ENCODE measurements around the gene DTNBP1. TPM values are rescaled to one million over a fixed set of nuclear protein-coding genes. Genes with fewer than 3 reads are reported as not detected.

Gene DTNBP1
- total RNA-seq, 2 experiments from 2014 or later, result 9.8 to 28.0 TPM

DNA sequence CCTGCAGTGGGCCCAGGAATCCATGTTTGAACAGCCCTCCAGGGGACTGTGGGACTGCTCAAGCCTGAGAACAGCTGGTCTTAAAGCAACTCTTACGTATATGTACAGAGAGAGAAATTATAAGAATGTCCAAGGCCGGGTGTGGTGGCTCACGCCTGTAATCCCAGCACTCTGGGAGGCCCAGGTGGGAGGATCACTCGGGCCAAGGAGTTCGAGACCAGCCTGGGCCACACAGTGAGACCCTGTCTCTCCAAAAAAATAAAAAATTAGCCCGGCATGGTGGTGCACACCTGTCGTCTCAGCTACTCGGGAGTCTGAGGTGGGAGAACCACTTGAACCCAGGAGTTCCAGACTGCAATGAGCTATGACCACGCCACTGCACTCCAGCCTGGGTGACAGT is 134.0 kb downstream of the DTNBP1 start:
- Histone ChIP-seq H3K4me3 (ENCODE audit: low read depth, low read length, poor library complexity, severe bottlenecking) (no peak overlapping the region), H3K9me2 (ENCODE audit: insufficient read depth, low read length) (no peaks in the 10 kb centered on the region), H3K27ac (ENCODE audit: low read depth, low read length, poor library complexity, severe bottlenecking) (no peak overlapping the region), H3K4me2 (ENCODE audit: low read length) (no peak overlapping the region), H3K9me3 (ENCODE audit: low read length) (no peaks in the 10 kb centered on the region), H4K20me1 (ENCODE audit: insufficient read depth, low read length) (no peaks in the 10 kb centered on the region), H3K79me2 (ENCODE audit: insufficient read depth, low read depth, low read length) (no peaks in the 10 kb centered on the region), H3K36me3 (ENCODE audit: insufficient read depth, low read length) (peaks cover 11% of the 10 kb centered on the region; the same call in 1 of the 2 replicates), H2AFZ (ENCODE audit: low read length) (no peak overlapping the region), H3K4me1 (ENCODE audit: insufficient read depth, low read length, poor library complexity, severe bottlenecking) (no peaks in the 10 kb centered on the region)
- BruUV-seq (replicated peaks), result no TSS peak
- TF ChIP-seq EZH2phosphoT487 (IDR thresholded peaks at IDR 0.05; ENCODE audit: borderline replicate concordance, low read depth, low read length), result no peak
- TF ChIP-seq, protein P1, sequence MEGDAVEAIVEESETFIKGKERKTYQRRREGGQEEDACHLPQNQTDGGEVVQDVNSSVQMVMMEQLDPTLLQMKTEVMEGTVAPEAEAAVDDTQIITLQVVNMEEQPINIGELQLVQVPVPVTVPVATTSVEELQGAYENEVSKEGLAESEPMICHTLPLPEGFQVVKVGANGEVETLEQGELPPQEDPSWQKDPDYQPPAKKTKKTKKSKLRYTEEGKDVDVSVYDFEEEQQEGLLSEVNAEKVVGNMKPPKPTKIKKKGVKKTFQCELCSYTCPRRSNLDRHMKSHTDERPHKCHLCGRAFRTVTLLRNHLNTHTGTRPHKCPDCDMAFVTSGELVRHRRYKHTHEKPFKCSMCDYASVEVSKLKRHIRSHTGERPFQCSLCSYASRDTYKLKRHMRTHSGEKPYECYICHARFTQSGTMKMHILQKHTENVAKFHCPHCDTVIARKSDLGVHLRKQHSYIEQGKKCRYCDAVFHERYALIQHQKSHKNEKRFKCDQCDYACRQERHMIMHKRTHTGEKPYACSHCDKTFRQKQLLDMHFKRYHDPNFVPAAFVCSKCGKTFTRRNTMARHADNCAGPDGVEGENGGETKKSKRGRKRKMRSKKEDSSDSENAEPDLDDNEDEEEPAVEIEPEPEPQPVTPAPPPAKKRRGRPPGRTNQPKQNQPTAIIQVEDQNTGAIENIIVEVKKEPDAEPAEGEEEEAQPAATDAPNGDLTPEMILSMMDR (conservative IDR thresholded peaks at IDR 0.05; ENCODE audit: low read length), result no peak
- ChIA-PET POLR2A (no interaction called here), CTCF (ENCODE audit: unreplicated experiment) (no interaction called here)
- no peak for DNase-seq (ENCODE audit: low spot score)
- intact Hi-C loops (cut with micrococcal nuclease; ENCODE audit: unreplicated experiment), result no loop called here

GRCh38 chr6:15527838-15528617 is 134.8 kb downstream of the DTNBP1 start:
- intact Hi-C loops (cut with micrococcal nuclease; ENCODE audit: unreplicated experiment), result no loop called here
- ChIA-PET CTCF (ENCODE audit: unreplicated experiment) (no interaction called here), POLR2A (interaction anchor here (0.9 kb wide), 1 partner anchor 22 kb away, joined by 3 read pairs; no protein-coding TSS in a partner anchor)
- TF ChIP-seq, protein P1 (conservative IDR thresholded peaks at IDR 0.05; ENCODE audit: low read length), result no peak
- TF ChIP-seq EZH2phosphoT487 (IDR thresholded peaks at IDR 0.05; ENCODE audit: borderline replicate concordance, low read depth, low read length), result no peak
- Histone ChIP-seq H3K4me2 (ENCODE audit: low read length) (no peak overlapping the region), H3K79me2 (ENCODE audit: insufficient read depth, low read depth, low read length) (no peaks in the 10 kb centered on the region), H3K9me2 (ENCODE audit: insufficient read depth, low read length) (no peaks in the 10 kb centered on the region), H3K36me3 (ENCODE audit: insufficient read depth, low read length) (peaks cover 14% of the 10 kb centered on the region; the same call in 1 of the 2 replicates), H2AFZ (ENCODE audit: low read length) (no peak overlapping the region), H3K27ac (ENCODE audit: low read depth, low read length, poor library complexity, severe bottlenecking) (no peak overlapping the region), H3K4me1 (ENCODE audit: insufficient read depth, low read length, poor library complexity, severe bottlenecking) (no peaks in the 10 kb centered on the region), H3K9me3 (ENCODE audit: low read length) (no peaks in the 10 kb centered on the region), H3K4me3 (ENCODE audit: low read depth, low read length, poor library complexity, severe bottlenecking) (no peak overlapping the region), H4K20me1 (ENCODE audit: insufficient read depth, low read length) (no peaks in the 10 kb centered on the region)
- BruUV-seq (replicated peaks), result no TSS peak
- no peak for DNase-seq (ENCODE audit: low spot score)

GRCh38 chr6:15526212-15526701 is 136.6 kb downstream of the DTNBP1 start:
- no peak overlapping the region for H3K4me2 ChIP-seq (ENCODE audit: low read length)
- ChIA-PET POLR2A (no interaction called here), CTCF (ENCODE audit: unreplicated experiment) (no interaction called here)
- no peaks in the 10 kb centered on the region for H3K4me1 ChIP-seq (ENCODE audit: insufficient read depth, low read length, poor library complexity, severe bottlenecking)
- no peak overlapping the region for H3K27ac ChIP-seq (ENCODE audit: low read depth, low read length, poor library complexity, severe bottlenecking)
- intact Hi-C loops (cut with micrococcal nuclease; ENCODE audit: unreplicated experiment), result no loop called here
- no TSS peak for BruUV-seq (replicated peaks)
- H3K36me3 ChIP-seq (ENCODE audit: insufficient read depth, low read length), result peaks cover 26% of the 10 kb centered on the region; the same call in 1 of the 2 replicates
- no peak for DNase-seq (ENCODE audit: low spot score)
- no peaks in the 10 kb centered on the region for H3K9me2 ChIP-seq (ENCODE audit: insufficient read depth, low read length)
- no peak overlapping the region for H3K4me3 ChIP-seq (ENCODE audit: low read depth, low read length, poor library complexity, severe bottlenecking)
- TF ChIP-seq EZH2phosphoT487 (IDR thresholded peaks at IDR 0.05; ENCODE audit: borderline replicate concordance, low read depth, low read length), result no peak
- TF ChIP-seq, protein P1 (conservative IDR thresholded peaks at IDR 0.05; ENCODE audit: low read length), result no peak
- no peak overlapping the region for H2AFZ ChIP-seq (ENCODE audit: low read length)
- H4K20me1 ChIP-seq (ENCODE audit: insufficient read depth, low read length), result no peaks in the 10 kb centered on the region
- no peaks in the 10 kb centered on the region for H3K79me2 ChIP-seq (ENCODE audit: insufficient read depth, low read depth, low read length)
- H3K9me3 ChIP-seq (ENCODE audit: low read length), result no peaks in the 10 kb centered on the region

All from OCI-LY7 (cell line).